ACC112 (cell line): Measurements from ENCODE around the gene CSPG5.

Experiments
- H2AFZ ChIP-seq: fragments of 200-600 bp; sonication (generic); one replicate; pipeline ENCODE4 v1.6.0; 2017; ENCODE audit warnings: antibody characterized with exemption, low read length; ENCODE audit not compliant: unreplicated experiment
- H3K27ac ChIP-seq: fragments of 200-600 bp; sonication (generic); 2 replicates; pipeline ENCODE4 v1.5.1; 2014; ENCODE audit warnings: low read depth, mild to moderate bottlenecking, antibody characterized with exemption, low read length, moderate library complexity
- H3K27me3 ChIP-seq: fragments of 200-600 bp; sonication (generic); 2 replicates; pipeline ENCODE4 v1.6.1; 2014; ENCODE audit warnings: mild to moderate bottlenecking, antibody characterized with exemption, low read length, moderate library complexity, mixed read lengths; ENCODE audit not compliant: insufficient read depth
- H3K36me3 ChIP-seq: fragments of 200-600 bp; sonication (generic); 2 replicates; pipeline ENCODE4 v1.6.1; 2016; ENCODE audit warnings: mild to moderate bottlenecking, antibody characterized with exemption, low read length, moderate library complexity, mixed read lengths; ENCODE audit not compliant: insufficient read depth
- H3K4me1 ChIP-seq: fragments of 200-600 bp; sonication (generic); one replicate; pipeline ENCODE4 v1.6.1; 2016; ENCODE audit warnings: low read length, mixed read lengths; ENCODE audit not compliant: insufficient read depth, unreplicated experiment, control insufficient read depth
- H3K4me3 ChIP-seq: fragments of 200-600 bp; sonication (generic); 2 replicates; pipeline ENCODE4 v1.5.1; 2014; ENCODE audit warnings: mild to moderate bottlenecking, low read depth, low read length
- H3K79me2 ChIP-seq: fragments of 200-600 bp; sonication (generic); one replicate; pipeline ENCODE4 v1.6.0; 2016; ENCODE audit warnings: low read length; ENCODE audit not compliant: control insufficient read depth, unreplicated experiment, insufficient read depth

The CSPG5 gene

GRCh38 chr3:47517937-47518336 is 60.7 kb downstream of the CSPG5 start:
- no peaks in the 10 kb centered on the region for H3K79me2 ChIP-seq
- no peak overlapping the region for H3K27ac ChIP-seq
- no peak overlapping the region for H2AFZ ChIP-seq

GRCh38 chr3:47515864-47516319 is 62.8 kb downstream of the CSPG5 start:
- peaks cover 20% of the 10 kb centered on the region for H3K79me2 ChIP-seq
- no peak overlapping the region for H3K4me3 ChIP-seq
- H3K27ac ChIP-seq = no peak overlapping the region
- H3K27me3 ChIP-seq = no peaks in the 10 kb centered on the region
- H3K4me1 ChIP-seq = peaks cover 7% of the 10 kb centered on the region
- no peak overlapping the region for H2AFZ ChIP-seq
- H3K36me3 ChIP-seq = no peaks in the 10 kb centered on the region

More at GRCh38 chr3:47517937-47518336, 60.7 kb downstream of the CSPG5 start:
- H3K4me3 ChIP-seq = no peak overlapping the region
- peaks cover 3% of the 10 kb centered on the region for H3K4me1 ChIP-seq
- no peaks in the 10 kb centered on the region for H3K36me3 ChIP-seq
- no peaks in the 10 kb centered on the region for H3K27me3 ChIP-seq

GRCh38 chr3:47515100-47515499 is 63.6 kb downstream of the CSPG5 start:
- Histone ChIP-seq H3K79me2 (peaks cover 24% of the 10 kb centered on the region), H2AFZ (no peak overlapping the region), H3K27ac (no peak overlapping the region)

GRCh38 chr3:47513125-47513929 is 65.3 kb downstream of the CSPG5 start, which contains the start of gene ELP6:
Gene ELP6, minus strand, starts transcription at chr3:47513712. Its CDS starts 122 bp downstream, at chr3:47513590.
- Histone ChIP-seq H2AFZ (peak within 1 kb of the TSS; percentile 96), H3K36me3 (peaks cover 12% of the 10 kb centered on the region), H3K27me3 (no peaks in the 10 kb centered on the region), H3K27ac (peak within 1 kb of the TSS; percentile 87), H3K79me2 (peaks cover 24% of the 10 kb centered on the region), H3K4me1 (peaks cover 7% of the 10 kb centered on the region), H3K4me3 (peak within 1 kb of the TSS; percentile 86)

More at GRCh38 chr3:47515100-47515499, 63.6 kb downstream of the CSPG5 start:
- Histone ChIP-seq H3K4me1 (peaks cover 7% of the 10 kb centered on the region), H3K27me3 (no peaks in the 10 kb centered on the region), H3K4me3 (no peak overlapping the region), H3K36me3 (peaks cover 3% of the 10 kb centered on the region; the same call in 1 of the 2 replicates)

- Histone ChIP-seq H3K4me3 (peak overlapping the region; percentile 86), H3K36me3 (peaks cover 14% of the 10 kb centered on the region), H3K27me3 (no peaks in the 10 kb centered on the region), H3K4me1 (peaks cover 7% of the 10 kb centered on the region), H3K79me2 (peaks cover 24% of the 10 kb centered on the region), H3K27ac (peak overlapping the region; percentile 87), H2AFZ (peak overlapping the region; percentile 96)
Measured at GRCh38 chr3:47512416-47513124, 66.1 kb downstream of the CSPG5 start.
